ENCODE results near the gene PRKG1. TPM values are rescaled to one million over a fixed set of nuclear protein-coding genes. Genes with fewer than 3 reads are reported as not detected.

Gene PRKG1
- total RNA-seq, 1 donor from 2014 or later: 28.1 TPM

- intact Hi-C loops (cut with DNase I): no loop called here
- ATAC-seq: peak; percentile 69
- DNase-seq (ENCODE audit: missing footprints): no peak
These were observed 543.4 kb downstream of the PRKG1 start for GRCh38 chr10:51617576-51618235.

GRCh38 chr10:51619365-51619764, 545.1 kb downstream of the PRKG1 start:
- DNase-seq (ENCODE audit: missing footprints) (no peak), ATAC-seq (no peak)
- intact Hi-C loops (cut with DNase I): no loop called here

- ATAC-seq: no peak
- DNase-seq (ENCODE audit: missing footprints): no peak
- intact Hi-C loops (cut with DNase I): no loop called here
These were observed 545.8 kb downstream of the PRKG1 start for GRCh38 chr10:51620131-51620530.

GRCh38 chr10:51624013-51624412, 549.7 kb downstream of the PRKG1 start:
- DNase-seq (ENCODE audit: missing footprints) (no peak), ATAC-seq (no peak)
- intact Hi-C loops (cut with DNase I): no loop called here

- intact Hi-C loops (cut with DNase I): no loop called here
- ATAC-seq: peak; percentile 87
- DNase-seq (ENCODE audit: missing footprints): no peak
These were observed 555.8 kb downstream of the PRKG1 start for GRCh38 chr10:51629934-51630639.

GRCh38 chr10:51630640-51631005, 556.3 kb downstream of the PRKG1 start:
- intact Hi-C loops (cut with DNase I): no loop called here
- ATAC-seq: no peak
- no peak for DNase-seq (ENCODE audit: missing footprints)

GRCh38 chr10:51635436-51635835, 561.1 kb downstream of the PRKG1 start:
- DNase-seq (ENCODE audit: missing footprints): no peak
- ATAC-seq: no peak
- intact Hi-C loops (cut with DNase I): no loop called here

- intact Hi-C loops (cut with DNase I): no loop called here
- no peak for DNase-seq (ENCODE audit: missing footprints)
- ATAC-seq: no peak
These were observed 563.9 kb downstream of the PRKG1 start for GRCh38 chr10:51638211-51638610.

GRCh38 chr10:51638737-51639136, 564.5 kb downstream of the PRKG1 start:
- intact Hi-C loops (cut with DNase I): no loop called here
- ATAC-seq (no peak), DNase-seq (ENCODE audit: missing footprints) (no peak)

- intact Hi-C loops (cut with DNase I): no loop called here
- ATAC-seq (no peak), DNase-seq (ENCODE audit: missing footprints) (no peak)
These were observed 566.0 kb downstream of the PRKG1 start for GRCh38 chr10:51640120-51640819.

GRCh38 chr10:51642581-51642980, 568.3 kb downstream of the PRKG1 start:
- intact Hi-C loops (cut with DNase I): no loop called here
- DNase-seq (ENCODE audit: missing footprints): no peak
- ATAC-seq: no peak

- no peak for DNase-seq (ENCODE audit: missing footprints)
- intact Hi-C loops (cut with DNase I): no loop called here
- ATAC-seq: no peak
These were observed 569.4 kb downstream of the PRKG1 start for GRCh38 chr10:51643734-51644133.

GRCh38 chr10:51649064-51649463, 574.8 kb downstream of the PRKG1 start:
- no peak for ATAC-seq
- no peak for DNase-seq (ENCODE audit: missing footprints)
- intact Hi-C loops (cut with DNase I): no loop called here

- no peak for ATAC-seq
- intact Hi-C loops (cut with DNase I): no loop called here
- no peak for DNase-seq (ENCODE audit: missing footprints)
These were observed 576.8 kb downstream of the PRKG1 start for GRCh38 chr10:51651063-51651462.

- intact Hi-C loops (cut with DNase I): no loop called here
- ATAC-seq (no peak), DNase-seq (ENCODE audit: missing footprints) (no peak)
These were observed 578.7 kb downstream of the PRKG1 start for GRCh38 chr10:51653025-51653424.

- intact Hi-C loops (cut with DNase I): no loop called here
- no peak for ATAC-seq
These were observed 580.6 kb downstream of the PRKG1 start for GRCh38 chr10:51654918-51655317.

GRCh38 chr10:51656503-51656902, 582.2 kb downstream of the PRKG1 start:
- intact Hi-C loops (cut with DNase I): no loop called here
- no peak for DNase-seq (ENCODE audit: missing footprints)
- ATAC-seq: no peak

More at GRCh38 chr10:51654918-51655317, 580.6 kb downstream of the PRKG1 start:
- DNase-seq (ENCODE audit: missing footprints): no peak

GRCh38 chr10:51658000-51658399, 583.7 kb downstream of the PRKG1 start:
- ATAC-seq: peak; percentile 28

GRCh38 chr10:51659344-51659743, 585.1 kb downstream of the PRKG1 start:
- no peak for ATAC-seq
- DNase-seq (ENCODE audit: missing footprints): no peak
- intact Hi-C loops (cut with DNase I): no loop called here

More at GRCh38 chr10:51658000-51658399, 583.7 kb downstream of the PRKG1 start:
- intact Hi-C loops (cut with DNase I): no loop called here
- DNase-seq (ENCODE audit: missing footprints): no peak

GRCh38 chr10:51663086-51663485, 588.8 kb downstream of the PRKG1 start:
- DNase-seq (ENCODE audit: missing footprints) (no peak), ATAC-seq (no peak)
- intact Hi-C loops (cut with DNase I): no loop called here
